ENCODE results near the gene SMIM1. TPM values are rescaled to one million over a fixed set of nuclear protein-coding genes. Genes with fewer than 3 reads are reported as not detected.
A peak's percentile ranks its signal among the peaks of the same experiment; 100 is the strongest.

SMIM1 gene
- total and polyA plus RNA-seq, 9 of the 15 experiments (the other 6 are each of a cell fraction or from before 2014, with no cell fraction given), result 2.3 to 125 (median 24.3) TPM

DNA sequence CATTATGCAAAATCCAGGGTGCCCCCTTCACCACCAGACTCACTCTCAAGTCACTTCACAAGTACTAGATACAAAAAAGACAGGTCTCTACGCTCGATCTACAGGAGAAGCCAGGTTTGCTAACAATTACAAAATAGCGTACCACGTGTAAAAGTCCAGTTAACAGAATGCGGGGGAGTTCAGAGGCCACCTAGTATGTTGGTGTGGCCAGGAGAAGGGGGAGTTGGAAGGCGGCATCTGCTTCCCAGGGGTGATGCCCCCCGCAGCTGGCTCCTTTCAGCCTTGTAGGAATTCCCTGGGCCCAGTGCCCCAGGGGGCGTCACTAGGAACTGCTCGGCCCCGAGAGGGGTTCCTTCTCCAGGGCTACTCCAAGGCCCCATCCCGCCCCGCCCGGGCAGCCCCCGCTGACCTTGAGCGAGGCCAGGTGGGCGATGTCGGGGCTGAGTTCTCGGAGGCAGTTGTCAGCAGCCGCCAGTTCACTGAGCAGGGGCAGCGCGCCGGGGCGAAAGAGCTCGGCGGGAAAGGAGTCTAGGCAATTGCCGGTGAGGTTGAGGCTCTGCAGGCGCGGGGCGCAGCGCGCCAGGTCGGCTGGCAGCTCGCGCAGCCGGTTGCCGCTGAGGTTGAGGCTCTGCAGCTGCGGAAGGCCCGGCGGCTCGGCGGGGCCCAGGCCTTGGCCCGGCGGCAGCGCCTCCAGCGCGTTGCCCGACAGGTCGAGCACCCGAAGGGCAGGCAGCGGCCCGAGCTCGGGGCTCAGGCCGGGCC lies 23.1 kb downstream of the SMIM1 start (continued):
- TF ChIP-seq, protein P1, sequence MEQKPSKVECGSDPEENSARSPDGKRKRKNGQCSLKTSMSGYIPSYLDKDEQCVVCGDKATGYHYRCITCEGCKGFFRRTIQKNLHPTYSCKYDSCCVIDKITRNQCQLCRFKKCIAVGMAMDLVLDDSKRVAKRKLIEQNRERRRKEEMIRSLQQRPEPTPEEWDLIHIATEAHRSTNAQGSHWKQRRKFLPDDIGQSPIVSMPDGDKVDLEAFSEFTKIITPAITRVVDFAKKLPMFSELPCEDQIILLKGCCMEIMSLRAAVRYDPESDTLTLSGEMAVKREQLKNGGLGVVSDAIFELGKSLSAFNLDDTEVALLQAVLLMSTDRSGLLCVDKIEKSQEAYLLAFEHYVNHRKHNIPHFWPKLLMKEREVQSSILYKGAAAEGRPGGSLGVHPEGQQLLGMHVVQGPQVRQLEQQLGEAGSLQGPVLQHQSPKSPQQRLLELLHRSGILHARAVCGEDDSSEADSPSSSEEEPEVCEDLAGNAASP (IDR thresholded peaks at IDR 0.05), result no peak
- TF ChIP-seq ZNF282 (CRISPR knock-in tag; IDR thresholded peaks at IDR 0.05) (0 out of 2 replicates have a peak, but pooled peaks have one; percentile 27), MED1 (CRISPR knock-in tag; IDR thresholded peaks at IDR 0.05; ENCODE audit: borderline replicate concordance) (0 out of 2 replicates have a peak, but pooled peaks have one; percentile 55), CSDE1 (IDR thresholded peaks at IDR 0.05) (no peak), SAFB (IDR thresholded peaks at IDR 0.05; ENCODE audit: borderline replicate concordance, low read depth, low read length) (no peak), GATAD2A (IDR thresholded peaks at IDR 0.05) (no peak)
- TF ChIP-seq, protein P2, sequence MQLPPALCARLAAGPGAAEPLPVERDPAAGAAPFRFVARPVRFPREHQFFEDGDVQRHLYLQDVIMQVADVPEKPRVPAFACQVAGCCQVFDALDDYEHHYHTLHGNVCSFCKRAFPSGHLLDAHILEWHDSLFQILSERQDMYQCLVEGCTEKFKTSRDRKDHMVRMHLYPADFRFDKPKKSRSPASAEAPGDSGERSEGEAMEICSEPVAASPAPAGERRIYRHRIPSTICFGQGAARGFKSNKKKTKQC (CRISPR knock-in tag; IDR thresholded peaks at IDR 0.05), result 0 out of 2 replicates have a peak, but pooled peaks have one; percentile 12
- TF ChIP-seq, protein P3, sequence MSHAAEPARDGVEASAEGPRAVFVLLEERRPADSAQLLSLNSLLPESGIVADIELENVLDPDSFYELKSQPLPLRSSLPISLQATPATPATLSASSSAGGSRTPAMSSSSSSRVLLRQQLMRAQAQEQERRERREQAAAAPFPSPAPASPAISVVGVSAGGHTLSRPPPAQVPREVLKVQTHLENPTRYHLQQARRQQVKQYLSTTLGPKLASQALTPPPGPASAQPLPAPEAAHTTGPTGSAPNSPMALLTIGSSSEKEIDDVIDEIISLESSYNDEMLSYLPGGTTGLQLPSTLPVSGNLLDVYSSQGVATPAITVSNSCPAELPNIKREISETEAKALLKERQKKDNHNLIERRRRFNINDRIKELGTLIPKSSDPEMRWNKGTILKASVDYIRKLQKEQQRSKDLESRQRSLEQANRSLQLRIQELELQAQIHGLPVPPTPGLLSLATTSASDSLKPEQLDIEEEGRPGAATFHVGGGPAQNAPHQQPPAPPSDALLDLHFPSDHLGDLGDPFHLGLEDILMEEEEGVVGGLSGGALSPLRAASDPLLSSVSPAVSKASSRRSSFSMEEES (CRISPR knock-in tag; IDR thresholded peaks at IDR 0.05), result no peak
- TF ChIP-seq, protein P4, sequence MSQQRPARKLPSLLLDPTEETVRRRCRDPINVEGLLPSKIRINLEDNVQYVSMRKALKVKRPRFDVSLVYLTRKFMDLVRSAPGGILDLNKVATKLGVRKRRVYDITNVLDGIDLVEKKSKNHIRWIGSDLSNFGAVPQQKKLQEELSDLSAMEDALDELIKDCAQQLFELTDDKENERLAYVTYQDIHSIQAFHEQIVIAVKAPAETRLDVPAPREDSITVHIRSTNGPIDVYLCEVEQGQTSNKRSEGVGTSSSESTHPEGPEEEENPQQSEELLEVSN (IDR thresholded peaks at IDR 0.05; ENCODE audit: borderline replicate concordance in 1 of 2, extremely low read depth in 1 of 2, insufficient read depth in 1 of 2, insufficient read length in 1 of 2, low read depth in 1 of 2, low read length in 1 of 2, poor library complexity in 1 of 2, severe bottlenecking in 1 of 2), result peak in 1 of 2 experiments; percentile 31
- TF ChIP-seq, protein P5, sequence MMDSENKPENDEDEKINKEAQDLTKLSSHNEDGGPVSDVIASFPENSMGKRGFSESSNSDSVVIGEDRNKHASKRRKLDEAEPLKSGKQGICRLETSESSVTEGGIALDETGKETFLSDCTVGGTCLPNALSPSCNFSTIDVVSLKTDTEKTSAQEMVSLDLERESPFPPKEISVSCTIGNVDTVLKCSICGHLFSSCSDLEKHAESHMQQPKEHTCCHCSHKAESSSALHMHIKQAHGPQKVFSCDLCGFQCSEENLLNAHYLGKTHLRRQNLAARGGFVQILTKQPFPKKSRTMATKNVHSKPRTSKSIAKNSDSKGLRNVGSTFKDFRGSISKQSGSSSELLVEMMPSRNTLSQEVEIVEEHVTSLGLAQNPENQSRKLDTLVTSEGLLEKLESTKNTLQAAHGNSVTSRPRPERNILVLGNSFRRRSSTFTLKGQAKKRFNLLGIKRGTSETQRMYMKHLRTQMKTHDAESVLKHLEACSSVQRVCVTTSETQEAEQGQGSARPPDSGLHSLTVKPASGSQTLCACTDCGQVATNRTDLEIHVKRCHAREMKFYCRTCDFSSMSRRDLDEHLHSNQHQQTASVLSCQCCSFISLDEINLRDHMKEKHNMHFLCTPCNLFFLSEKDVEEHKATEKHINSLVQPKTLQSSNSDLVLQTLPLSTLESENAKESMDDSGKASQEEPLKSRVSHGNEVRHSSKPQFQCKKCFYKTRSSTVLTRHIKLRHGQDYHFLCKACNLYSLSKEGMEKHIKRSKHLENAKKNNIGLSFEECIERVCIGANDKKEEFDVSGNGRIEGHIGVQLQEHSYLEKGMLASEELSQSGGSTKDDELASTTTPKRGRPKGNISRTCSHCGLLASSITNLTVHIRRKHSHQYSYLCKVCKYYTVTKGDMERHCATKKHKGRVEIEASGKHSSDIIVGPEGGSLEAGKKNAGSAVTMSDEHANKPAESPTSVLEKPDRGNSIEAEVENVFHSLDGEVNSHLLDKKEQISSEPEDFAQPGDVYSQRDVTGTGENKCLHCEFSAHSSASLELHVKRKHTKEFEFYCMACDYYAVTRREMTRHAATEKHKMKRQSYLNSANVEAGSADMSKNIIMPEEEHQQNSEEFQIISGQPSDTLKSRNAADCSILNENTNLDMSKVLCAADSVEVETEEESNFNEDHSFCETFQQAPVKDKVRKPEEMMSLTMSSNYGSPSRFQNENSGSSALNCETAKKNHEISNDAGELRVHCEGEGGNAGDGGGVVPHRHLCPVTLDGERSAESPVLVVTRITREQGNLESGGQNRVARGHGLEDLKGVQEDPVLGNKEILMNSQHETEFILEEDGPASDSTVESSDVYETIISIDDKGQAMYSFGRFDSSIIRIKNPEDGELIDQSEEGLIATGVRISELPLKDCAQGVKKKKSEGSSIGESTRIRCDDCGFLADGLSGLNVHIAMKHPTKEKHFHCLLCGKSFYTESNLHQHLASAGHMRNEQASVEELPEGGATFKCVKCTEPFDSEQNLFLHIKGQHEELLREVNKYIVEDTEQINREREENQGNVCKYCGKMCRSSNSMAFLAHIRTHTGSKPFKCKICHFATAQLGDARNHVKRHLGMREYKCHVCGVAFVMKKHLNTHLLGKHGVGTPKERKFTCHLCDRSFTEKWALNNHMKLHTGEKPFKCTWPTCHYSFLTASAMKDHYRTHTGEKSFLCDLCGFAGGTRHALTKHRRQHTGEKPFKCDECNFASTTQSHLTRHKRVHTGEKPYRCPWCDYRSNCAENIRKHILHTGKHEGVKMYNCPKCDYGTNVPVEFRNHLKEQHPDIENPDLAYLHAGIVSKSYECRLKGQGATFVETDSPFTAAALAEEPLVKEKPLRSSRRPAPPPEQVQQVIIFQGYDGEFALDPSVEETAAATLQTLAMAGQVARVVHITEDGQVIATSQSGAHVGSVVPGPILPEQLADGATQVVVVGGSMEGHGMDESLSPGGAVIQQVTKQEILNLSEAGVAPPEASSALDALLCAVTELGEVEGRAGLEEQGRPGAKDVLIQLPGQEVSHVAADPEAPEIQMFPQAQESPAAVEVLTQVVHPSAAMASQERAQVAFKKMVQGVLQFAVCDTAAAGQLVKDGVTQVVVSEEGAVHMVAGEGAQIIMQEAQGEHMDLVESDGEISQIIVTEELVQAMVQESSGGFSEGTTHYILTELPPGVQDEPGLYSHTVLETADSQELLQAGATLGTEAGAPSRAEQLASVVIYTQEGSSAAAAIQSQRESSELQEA (IDR thresholded peaks at IDR 0.05; ENCODE audit: low read depth), result no peak
- TF ChIP-seq, protein P6, sequence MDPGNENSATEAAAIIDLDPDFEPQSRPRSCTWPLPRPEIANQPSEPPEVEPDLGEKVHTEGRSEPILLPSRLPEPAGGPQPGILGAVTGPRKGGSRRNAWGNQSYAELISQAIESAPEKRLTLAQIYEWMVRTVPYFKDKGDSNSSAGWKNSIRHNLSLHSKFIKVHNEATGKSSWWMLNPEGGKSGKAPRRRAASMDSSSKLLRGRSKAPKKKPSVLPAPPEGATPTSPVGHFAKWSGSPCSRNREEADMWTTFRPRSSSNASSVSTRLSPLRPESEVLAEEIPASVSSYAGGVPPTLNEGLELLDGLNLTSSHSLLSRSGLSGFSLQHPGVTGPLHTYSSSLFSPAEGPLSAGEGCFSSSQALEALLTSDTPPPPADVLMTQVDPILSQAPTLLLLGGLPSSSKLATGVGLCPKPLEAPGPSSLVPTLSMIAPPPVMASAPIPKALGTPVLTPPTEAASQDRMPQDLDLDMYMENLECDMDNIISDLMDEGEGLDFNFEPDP (CRISPR knock-in tag; IDR thresholded peaks at IDR 0.05), result no peak
